DMS153 treated with DMSO at 0.1 percent for 48 hours (cell line): ENCODE measurements around the gene HMGCL.
"Not testable (repeated sequence)": the region's sequence is repeated elsewhere in the genome, so short reads cannot be mapped to it uniquely, and the experiment has no call there.

Experiments used
- DNase-seq: peaks from one replicate; lab custom pipeline; 2025; ENCODE audit not compliant: unreplicated experiment; lab: John Stamatoyannopoulos, UW

The HMGCL gene

DNA sequence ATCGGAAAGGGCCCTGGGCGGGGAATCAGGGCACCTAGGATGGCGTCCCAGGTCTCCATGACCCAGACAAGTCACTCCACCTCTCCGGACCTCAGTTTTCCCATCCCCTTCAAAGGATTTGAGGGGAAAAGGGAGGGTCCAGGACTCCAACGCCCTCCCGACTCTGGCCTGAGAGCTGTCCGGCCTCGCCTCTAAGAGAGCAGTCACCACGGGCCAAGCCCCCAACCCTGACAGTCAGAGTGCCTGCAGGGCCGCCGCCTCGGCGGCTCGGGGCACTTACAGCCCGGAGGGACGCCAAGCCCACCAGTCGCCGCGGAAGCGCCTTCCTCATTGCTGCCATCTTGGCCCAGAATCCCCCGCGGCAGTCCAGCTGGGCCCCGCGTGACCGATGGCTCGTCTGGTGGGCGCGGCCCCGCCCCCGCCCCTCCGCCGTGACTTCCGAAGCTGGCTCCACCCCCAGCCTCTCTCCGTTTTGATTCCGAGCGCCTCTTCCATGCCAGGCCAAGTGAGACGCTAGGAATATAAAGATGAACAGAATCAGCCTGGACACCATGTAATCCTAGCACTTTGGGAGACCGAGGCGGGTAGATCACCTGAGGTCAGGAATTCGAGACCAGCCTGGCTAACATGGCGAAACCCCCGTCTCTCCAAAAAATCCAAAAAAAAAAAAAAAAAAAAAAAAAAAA, at the start of gene HMGCL:
TSS of gene HMGCL (minus strand) at position 354 of the 686 bp plus-strand sequence. CDS start at position 340, 14 bp downstream.
- DNase-seq: peak; percentile 71

DNA sequence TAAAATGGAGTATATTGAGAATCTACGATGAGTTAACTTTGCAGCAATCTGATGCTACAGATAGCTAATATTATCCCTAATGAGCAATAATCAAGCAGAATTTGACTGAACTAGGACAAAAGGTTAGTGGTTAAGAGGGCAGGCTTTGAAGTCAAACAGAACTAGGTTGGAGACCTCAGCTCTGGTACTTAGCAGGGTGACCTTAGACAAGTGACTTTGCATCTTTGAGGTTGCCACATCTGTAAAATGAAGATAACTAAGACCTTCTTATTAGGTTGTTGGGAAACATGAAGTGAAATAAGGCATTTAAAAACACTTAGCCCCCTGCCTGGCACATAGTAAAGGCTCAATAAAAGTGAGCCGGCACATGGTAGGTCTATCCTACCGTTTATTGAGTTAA, 47.2 kb upstream of the HMGCL start:
- DNase-seq: no peak

- DNase-seq: no peak
Observed at GRCh38 chr1:23869051-23869450, 43.8 kb upstream of the HMGCL start.

DNA sequence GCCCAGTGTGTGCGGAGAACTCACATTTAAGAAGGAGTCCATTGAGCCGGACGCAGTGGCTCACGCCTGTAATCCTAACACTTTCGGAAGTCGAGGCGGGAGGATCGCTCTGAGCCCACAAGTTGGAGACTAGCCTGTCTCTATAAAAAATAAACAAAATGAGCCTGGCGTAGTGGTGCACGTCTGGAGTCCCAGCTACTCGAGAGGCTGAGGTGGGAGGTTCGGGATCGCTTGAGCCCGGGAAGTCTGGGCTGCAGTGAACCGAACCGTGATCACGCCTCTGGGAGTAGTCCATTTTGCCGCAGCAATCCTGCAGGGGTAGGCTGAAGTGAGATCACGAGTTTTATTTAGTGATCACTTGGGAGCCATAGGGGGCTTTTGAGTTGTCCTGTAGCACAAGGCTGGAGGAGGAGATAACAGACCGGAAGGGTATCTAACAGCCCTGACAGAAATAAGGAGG, 43.4 kb upstream of the HMGCL start:
- no peak for DNase-seq

- DNase-seq: peak; percentile 93
Observed at GRCh38 chr1:23867895-23868556, 42.8 kb upstream of the HMGCL start, which contains the start of gene FUCA1. TSS of gene FUCA1 (minus strand) at chr1:23868290. CDS start at chr1:23868286, 4 bp downstream.

GRCh38 chr1:23867542-23867894, 42.3 kb upstream of the HMGCL start:
- DNase-seq: no peak

- DNase-seq: no peak
Observed at GRCh38 chr1:23865543-23865930, 40.3 kb upstream of the HMGCL start.

DNA sequence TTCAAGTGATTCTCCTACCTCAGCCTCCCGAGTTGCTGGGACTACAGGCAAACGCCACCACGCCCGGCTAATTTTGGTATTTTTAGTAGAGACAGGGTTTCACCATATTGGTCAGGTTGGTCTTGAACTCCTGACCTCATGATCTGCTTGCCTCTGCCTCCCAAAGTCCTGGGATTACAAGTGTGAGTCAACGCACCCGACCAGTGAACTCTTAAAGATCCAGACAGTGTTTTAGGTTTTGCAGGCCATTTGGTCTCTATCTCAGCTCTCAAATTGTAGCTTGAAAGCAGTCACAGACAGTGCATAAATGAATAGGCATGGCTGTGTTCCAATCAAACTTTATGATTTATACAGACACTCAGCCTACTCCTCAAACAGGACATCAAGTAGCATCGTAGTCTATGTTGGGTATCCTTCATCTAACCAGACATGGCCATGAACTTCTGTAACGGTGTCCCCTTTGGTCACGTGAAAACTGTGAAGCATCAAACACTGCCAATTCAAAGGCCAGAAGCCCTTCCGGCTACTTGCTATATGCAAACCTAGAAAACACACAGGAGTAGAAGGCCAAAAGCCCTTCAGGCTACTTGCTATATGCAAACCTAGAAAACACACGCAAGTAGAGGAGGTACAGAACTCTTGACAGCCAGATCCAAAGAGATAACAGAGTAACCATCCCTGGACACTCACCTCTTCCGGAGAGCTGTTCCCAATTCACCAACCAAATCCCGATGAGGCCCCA, 39.7 kb upstream of the HMGCL start:
- DNase-seq: no peak

DNA sequence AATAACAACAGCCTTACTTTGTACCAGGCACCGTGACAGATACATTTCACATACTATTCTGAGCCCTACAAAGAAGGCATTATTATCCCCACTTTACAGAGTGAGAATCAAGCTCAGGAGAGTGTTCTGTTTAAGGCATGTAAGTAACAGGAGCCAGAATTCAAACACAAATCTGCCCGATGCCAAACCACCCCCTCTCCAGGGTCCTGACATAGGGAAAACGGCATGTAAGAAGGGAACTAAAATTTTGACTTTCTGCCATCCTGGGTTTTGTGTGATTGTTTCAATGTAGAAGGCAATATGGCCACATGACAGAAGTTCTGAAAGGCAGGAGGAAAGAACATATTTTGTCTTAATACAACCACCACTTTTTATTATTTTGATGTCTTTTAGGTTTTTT, 37.4 kb upstream of the HMGCL start:
- DNase-seq: no peak

- DNase-seq: no peak
Observed at GRCh38 chr1:23854568-23854967, 29.3 kb upstream of the HMGCL start.

- DNase-seq: not testable (repeated sequence)
Observed at GRCh38 chr1:23853124-23853523, 27.9 kb upstream of the HMGCL start.

GRCh38 chr1:23851406-23851805, 26.2 kb upstream of the HMGCL start:
- not testable (repeated sequence) for DNase-seq

DNA sequence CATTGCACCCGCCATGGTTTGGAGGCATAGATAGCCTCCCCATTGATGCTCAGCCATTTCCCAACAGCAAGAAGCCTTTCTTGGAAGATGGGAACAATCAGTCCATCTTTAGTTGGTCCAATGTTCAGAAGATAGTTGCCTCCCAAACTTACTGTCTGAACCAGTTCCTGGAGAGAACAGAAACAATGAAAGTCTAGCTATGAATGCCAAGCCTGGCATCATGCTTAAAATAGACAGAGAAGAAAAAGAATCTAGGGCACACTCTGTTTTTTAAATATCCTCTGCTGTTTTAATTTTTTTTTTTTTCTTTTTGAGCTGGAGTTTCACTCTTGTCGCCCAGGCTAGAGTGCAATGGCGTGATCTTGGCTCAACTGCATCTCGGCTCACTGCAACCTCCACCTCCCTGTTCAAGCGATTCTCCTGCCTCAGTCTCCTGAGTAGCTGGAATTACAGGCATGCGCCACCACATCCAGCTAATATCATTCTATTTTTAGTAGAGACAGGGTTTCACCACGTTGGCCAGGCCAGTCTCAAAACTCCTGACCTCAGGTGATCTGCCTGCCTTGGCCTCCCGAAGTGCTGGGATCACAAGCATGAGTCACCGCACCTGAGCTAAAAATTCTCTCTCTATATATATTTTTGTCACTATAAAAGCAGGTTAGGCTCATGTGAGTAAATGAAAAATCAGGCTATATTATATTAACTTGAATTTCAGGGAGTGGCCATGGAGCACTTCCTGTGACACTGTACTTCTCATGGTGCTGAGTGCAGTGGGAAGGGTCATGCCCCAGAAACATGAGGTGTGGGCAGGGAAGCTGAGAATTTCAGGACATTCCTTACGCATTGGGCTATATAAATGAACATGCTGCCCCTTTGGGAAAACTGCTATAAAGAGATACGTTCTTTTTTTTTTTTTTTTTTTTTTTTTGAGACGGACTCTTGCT, 23.7 kb upstream of the HMGCL start:
- DNase-seq: no peak

DNA sequence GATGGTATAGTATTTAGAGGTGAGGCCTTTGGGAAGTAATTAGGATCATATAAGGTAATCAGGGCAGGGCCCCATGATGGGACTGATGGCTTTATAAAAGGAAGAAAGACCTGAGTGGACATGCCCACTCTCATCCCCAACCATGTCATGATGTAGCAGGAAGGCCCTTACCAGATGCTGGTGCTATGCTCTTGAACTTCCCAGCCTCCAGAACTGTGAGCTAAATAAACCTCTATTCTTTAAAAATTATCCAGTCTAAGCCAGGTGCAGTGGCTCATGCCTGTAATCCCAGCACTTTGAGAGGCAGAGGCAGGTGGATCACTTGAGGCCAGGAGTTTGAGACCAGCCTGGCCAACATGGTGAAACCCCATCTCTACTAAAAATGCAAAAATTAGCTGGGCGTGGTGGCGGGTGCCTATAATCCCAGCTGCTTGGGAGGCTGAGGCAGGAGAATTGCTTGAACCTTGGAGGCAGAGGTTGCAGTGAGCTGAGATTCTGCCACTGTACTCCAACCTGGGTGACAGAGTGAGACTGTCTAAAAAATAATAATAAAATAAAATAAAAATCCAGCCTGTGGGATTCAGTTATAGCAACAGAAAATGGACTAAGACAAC, 22.4 kb upstream of the HMGCL start:
- not testable (repeated sequence) for DNase-seq

- no peak for DNase-seq
Observed at GRCh38 chr1:23845163-23845562, 19.9 kb upstream of the HMGCL start.

DNA sequence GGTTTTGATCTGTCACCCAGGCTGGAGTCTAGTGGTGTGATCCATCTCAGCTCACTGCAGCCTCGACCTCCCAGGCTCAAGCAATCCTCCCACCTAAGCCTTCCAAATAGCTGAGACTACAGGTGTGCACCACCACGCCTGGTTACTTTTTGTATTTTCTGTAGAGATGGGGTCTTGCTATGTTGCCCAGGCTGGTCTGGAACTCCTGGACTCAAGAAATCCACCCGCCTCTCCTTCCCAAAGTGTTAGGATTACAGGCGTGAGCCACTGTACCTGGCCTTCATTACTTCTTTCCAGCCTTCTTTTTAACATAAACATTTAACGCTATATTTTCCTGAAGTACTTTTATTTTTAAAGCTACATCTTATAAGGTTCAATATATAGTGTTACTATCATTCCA, 18.4 kb upstream of the HMGCL start:
- no peak for DNase-seq

DNA sequence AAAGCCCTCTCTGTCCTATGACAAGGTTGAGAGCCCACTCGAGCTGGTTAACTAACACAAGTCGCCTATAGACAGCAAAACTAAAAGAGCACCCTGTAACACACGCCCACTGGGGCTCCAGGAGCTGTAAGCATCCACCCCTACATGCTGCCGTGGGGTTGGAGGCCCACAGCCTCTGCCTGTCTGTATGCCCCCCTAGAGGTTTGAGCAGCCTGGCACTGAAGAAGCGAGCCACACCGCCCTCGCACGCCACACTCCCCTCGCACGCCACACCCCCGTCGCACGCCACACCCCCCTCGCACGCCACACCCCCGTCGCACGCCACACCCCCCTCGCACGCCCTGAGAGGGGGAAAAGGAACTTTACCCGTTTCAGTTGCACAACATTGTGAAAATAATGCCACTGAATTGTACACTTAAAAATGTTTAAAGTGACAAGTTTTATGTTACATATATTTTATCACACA, 13.2 kb upstream of the HMGCL start:
- DNase-seq: no peak

GRCh38 chr1:23837908-23838307, 12.7 kb upstream of the HMGCL start:
- DNase-seq: no peak

DNA sequence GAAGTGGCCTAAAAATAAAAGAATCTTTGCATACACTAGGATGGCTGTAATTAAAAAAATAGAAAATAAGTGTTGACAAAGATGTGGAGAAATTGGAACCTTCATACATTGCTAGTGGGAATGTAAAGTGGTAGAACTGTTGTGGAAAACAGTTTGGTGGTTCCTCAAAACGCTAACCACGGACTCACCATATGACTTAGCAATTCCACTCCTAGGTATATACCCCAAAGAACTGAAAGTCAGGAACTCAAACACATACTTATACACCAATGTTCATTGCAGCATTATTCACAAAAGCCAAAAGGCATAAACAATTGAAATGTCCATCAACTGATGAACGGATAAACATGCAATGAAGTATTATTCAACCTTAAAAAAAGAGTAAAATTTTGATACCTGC, 10.8 kb upstream of the HMGCL start:
- no peak for DNase-seq

DNA sequence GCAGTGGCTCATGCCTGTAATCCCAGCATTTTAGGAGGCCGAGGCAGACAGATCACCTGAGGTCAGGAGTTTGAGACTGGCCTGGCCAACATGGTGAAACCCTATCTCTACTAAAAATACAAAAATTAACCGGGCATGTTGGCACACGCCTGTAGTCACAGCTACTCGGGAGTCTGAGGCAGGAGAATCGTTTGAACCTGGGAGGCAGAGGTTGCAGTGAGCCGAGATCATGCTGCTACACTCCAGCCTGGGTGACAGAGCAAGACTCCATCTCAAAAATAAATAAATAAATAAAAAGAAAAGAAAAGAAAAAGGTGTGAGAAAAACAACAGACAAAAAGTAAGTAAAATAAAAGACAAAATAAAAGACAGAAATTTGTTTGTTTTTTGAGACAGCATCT, 8.9 kb upstream of the HMGCL start:
- not testable (repeated sequence) for DNase-seq
